ENCODE measurements around the gene TCF4.

GRCh38 chr18:55592106-55592505 lies 4.1 kb upstream of the TCF4 start:
- TF ChIP-seq CTCF (IDR thresholded peaks at IDR 0.05) (no peak), POLR2A (IDR thresholded peaks at IDR 0.05) (no peak)
